Activated naive CD4-positive, alpha-beta T cell treated with Interleukin-2 at 50 U/mL for 16 hours (primary cell): ENCODE results near the gene ROMO1.
"Not testable (repeated sequence)": the region's sequence is repeated elsewhere in the genome, so short reads cannot be mapped to it uniquely, and the experiment has no call there.

Source experiments
- DNase-seq: peaks from one replicate; pipeline ENCODE4 v3.0.0-alpha.2; 2020

The ROMO1 gene

DNA sequence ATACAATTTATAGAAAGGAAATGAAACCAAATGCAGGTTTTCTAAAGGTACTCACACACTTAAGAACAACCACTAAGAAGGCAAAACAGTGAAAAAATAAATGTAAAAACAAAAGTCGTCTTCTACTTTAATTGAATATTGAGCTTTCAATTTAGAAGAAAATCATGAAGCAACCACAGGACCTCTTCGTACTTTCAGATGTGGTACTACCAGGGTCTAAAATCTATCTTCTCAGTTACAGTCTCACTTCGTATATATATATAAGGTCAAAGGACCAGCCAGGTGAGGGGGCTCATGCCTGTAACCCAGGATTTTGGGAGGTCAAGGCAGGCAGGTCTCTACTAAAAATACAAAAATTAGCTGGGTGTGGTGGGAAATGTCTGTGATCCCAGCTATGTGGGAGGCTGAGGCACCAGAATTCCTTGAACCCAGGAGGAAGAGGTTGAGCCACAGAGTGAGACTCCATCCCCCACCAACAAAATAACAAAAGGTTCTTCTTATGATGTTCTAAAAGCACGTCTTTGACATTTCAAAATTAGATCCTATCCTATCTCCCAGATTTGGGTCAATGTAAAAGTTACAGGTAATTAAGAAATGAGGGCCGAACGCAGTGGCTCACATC, 12.5 kb downstream of the ROMO1 start:
- no peak for DNase-seq

DNA sequence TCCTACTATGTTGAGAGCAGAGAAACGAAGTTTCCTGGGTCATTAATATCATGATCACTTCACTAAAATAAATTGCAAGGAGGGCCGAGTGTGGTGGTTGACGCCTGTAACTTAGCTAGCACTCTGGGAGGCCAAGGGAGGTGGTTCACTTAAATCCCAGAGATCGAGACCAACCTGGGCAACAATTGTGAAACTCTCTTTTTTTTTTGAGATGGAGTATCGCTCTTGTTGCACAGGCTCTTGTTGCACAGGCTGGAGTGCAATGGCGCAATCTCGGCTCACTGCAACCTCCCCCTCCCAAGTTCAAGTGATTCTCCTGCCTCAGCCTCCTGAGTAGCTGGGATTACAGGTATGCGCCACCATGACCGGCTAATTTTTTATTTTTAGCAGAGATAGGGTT, 13.9 kb downstream of the ROMO1 start:
- DNase-seq: not testable (repeated sequence)

DNA sequence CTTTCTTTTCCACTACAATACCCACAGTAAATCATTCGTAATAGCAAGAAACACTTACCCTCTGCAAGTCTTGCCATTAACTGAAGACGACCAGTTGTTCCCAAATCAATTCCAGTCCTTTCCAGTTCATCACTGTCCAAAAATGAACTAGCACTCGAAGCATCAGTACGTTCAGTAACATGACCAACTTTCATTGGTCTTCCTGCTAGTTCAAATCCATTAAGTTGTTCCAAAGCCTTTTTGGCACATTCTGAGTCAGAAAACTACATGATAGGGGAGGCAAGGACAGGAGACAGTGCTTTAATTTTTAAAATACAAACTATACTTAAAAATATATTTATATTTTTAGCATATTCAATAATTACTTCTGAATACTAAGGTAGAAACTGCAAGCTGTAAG, 14.9 kb downstream of the ROMO1 start:
- no peak for DNase-seq

DNA sequence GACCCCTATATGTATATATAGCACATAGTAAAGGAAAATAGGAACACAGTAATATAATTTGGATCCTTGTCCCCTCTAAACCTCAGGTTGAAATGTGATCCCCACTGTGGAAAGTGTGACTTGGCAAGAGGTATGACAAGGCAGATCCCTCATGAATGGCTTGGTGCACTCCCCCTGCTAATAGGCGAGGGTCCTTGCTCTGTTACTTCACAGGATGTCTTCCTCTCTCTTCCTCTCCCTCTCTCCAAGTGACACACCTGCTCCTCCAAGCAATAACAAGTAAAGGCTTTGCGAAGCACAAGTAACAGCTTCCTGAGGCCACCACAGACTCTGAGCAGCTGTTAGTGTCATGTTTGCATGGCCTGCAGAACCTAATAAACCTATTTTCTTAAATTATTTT, 16.4 kb downstream of the ROMO1 start:
- DNase-seq: no peak

DNA sequence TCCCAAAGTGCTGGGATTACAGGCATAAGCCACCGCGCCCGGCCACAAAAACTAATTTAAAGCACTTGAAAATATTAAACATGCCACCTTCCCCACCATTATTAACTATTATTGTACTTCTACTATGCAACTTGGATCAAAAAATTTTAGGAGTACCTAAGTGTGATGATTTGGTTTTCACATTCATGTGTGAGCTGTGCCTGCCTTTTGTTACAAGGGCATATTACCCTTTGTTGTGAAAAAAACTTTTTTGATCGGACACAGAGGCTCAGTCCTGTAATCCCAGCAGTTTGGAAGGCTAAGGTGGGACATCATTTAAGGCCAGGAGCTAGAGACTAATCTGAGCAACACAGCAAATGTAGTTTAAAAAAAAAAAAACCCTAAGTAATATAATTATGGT, 17.1 kb downstream of the ROMO1 start:
- DNase-seq: no peak

DNA sequence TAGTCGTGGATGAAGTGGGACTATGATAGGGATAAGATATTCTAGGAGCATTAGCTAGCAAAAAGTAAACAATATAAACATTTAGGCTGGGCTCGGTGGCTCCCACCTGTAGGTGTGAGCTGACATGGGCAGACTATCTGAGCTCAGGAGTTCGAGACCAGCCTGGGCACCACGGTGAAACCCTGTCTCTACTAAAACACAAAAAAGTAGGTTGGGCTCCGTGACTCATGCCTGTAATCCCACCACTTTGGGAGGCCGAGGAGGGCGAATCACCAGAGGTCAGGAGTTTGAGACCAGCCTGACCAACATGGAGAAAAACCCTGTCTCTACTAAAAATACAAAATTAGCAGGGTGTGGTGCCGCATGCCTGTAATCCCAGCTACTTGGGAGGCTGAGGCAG, 19.1 kb downstream of the ROMO1 start:
- DNase-seq: not testable (repeated sequence)

DNA sequence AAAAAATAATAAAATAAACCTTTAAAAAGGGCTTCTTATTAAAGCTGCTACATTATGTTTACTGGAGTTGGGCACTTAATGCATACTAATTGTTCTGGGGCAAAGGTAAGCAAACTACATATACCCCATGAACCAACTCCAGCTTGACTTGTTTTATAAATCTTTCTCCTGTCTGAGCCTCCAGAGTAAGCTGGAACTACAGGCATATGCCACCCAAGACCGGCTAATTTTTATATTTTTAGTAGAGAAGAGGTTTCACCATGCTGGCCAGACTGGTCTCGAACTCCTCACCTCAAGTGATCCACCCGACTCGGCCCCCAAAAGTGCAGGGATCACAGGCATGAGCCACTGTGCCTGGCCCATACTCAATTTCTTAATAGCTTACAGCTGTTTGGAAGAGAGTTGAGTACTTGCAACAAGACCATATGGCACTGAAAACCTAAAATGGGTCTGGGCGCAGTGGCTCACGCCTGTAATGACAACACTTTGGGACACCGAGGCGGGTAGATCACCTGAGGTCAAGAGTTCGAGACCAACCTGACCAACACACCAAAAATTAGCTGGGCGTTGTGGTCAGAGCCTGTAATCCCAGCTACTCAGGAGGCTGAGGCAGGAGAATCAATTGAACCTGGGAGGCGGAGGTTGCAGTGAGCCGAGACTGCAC, 19.9 kb downstream of the ROMO1 start:
- no peak for DNase-seq

DNA sequence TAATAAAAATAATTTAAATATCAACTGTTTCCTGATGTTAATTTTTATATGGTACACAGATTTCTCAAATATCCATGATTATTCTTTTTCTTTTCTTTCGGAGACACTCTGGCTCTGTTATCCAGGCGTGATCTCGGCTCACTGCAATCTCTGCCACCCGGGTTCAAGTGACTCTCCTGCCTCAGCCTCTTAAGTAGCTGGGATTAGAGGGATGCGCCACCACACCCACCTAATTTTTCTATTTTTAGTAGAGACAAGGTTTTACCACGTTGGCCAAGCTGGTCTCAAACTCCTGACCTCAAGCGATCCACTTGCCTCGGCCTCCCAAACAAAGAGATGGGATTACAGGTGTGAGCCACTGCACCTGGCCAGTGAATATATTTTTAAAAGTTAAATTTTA, 20.5 kb downstream of the ROMO1 start:
- no peak for DNase-seq

DNA sequence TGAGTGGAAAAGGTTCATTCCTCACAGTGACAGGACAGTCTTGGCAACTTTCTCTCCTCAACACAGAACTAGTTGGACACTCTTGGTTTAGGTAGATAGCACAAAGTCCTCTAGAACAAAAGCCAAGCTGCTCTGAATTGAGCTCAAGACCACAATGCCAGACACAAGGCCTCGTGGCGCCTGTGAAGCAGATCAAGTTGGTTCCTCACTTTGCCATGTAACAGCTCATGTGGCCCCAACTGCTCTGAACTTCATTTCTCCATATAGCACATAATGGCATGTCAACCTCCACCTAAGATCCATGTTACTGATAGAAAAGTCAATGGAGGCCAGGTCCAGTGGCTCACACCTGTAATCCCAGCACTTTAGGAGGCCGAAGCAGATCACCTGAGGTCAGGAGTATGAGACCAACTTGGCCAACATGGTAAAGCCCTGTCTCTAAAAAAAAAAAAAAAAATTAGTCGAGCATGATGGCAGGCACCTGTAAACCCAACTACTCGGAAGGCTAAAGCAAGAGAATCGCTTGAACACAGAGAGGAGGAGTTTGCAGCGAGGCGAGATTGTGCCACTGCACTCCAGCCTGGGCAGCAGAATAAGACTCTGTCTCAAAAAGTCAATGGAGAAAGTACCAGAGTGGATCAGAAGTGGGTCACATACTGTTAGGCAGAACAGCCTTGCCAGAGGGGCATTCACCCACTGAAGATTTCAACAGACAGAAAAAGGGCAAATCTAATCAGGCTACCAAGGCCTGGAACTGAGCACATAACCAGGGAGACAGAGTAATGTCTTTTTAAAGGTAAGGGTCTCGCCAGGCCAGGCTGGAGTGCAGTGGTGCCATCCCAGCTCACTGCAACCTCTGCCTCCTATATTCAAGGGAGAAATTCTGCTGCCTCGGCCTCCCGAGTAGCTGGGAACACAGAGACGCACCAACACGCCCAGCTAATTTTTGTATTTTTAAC, 21.2 kb downstream of the ROMO1 start:
- no peak for DNase-seq

DNA sequence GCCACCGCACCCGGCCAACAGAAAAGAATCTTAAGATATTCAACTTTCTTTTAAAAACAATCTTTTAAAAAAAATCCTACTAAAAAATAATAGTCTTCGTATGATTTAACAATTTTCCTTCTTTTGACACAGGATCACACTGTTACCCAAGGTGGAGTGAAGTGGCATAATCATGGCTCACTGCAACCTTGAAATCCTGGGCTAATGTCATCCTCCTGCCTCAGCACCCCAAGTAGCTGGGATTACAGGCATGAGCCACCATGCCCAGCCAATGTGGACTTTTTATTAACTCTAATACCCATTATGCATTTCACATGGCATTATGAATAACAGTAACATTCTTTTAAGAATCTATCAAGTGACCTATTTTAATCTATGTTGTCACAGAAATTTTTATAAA, 22.0 kb downstream of the ROMO1 start:
- DNase-seq: no peak

DNA sequence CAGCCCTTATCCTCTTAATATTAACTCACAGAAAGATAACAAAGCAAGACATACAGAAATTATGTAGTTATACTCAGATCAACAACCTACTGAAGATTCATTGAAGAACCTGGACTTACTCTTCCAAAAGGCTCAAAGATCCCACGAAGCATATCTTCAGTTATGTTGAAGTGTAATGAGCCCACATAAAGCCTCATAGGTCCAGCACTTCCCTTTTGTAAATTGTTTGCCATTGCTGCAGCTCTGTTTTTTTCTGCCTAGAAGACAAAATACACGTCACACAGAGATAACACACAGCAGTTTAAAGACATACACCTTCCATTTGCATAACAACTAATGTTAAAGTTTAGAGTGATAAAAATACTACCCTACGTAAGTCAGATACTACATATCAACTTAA, 22.4 kb downstream of the ROMO1 start:
- no peak for DNase-seq

DNA sequence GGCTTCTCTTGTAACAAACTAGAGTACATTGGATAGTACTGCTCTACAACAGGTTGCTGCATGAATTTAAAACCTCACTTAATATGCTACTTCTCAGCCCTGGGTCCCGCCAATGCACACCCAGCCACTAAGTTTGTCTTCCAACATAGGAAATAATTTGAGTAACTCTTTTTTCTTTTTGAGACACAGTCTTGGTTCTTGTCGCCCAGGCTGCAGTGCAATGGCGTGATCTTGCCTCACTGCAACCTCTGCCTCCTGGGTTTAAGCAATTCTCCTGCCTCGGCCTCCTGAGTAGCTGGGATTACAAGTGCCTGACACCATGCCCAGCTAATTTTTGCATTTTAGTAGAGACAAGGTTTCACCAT, 24.1 kb downstream of the ROMO1 start:
- not testable (repeated sequence) for DNase-seq

DNA sequence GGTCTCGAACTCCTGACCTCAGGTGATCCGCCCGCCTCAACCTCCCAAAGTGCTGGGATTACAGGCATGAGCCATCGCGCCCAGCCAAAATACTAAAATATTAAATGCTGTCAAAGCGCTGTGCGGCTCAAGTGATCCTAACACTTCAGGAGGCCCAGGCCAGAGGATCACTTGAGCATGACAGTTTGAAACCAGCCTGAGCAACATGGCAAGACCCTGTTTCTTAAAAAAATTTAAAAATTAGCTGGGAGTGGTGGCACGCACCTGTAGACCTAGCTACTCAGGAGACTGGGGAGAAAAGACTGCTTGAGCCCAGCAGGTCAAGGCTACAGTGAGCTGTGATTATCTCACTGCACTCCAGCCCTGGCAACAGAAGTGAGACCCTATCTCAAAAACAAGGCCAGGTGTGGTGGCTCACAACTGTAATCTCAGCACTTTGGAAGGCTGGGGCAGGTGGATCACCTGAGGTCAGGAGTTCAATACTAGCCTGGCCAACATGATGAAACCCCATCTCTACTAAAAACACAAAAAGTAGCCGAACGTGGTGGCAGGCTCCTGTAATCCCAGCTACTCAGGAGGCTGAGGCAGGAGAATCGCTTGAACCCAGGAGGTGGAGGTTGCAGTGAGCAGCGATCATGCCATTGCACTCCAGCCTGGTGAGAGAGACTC, 24.6 kb downstream of the ROMO1 start:
- not testable (repeated sequence) for DNase-seq

DNA sequence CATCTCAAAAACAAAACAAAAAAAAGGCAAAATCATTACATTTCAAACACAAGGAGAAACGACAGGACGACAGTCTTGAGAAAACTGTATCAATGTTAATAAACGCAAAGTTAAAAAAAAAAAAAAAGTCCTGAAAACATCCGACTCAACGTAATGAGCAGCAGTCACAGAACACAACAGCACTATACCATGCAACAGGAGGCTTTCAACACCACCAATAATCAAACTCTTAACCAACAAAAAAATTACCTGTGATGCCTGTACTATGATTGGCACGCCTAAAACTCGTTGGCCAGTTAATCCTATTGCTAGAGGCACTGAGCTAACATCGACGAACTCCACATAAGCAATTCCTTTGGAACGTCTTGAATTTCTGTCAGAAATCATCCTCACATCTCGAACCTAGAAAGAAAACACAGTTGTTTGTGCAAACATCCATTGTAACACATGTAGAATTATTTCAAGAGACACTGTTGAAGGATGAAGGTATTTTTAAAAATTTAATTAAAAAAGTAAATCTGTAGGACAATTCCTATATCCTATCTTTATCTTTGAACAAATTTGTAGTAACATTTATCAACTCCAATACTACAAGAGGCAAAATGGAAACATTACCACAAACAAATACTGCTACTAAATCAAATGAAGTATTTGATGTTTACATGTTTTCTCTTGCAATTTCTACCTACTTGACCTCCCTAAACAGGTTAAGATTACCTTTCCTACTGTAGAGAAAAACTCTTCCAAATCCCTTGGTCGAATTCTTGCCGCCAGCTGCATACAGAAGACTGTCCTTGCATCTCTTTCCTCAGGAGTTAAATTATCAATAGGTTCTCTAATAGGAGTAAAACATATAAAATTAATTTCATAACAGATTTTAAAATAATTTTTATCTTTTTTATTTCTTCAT, 25.4 kb downstream of the ROMO1 start:
- DNase-seq: no peak

DNA sequence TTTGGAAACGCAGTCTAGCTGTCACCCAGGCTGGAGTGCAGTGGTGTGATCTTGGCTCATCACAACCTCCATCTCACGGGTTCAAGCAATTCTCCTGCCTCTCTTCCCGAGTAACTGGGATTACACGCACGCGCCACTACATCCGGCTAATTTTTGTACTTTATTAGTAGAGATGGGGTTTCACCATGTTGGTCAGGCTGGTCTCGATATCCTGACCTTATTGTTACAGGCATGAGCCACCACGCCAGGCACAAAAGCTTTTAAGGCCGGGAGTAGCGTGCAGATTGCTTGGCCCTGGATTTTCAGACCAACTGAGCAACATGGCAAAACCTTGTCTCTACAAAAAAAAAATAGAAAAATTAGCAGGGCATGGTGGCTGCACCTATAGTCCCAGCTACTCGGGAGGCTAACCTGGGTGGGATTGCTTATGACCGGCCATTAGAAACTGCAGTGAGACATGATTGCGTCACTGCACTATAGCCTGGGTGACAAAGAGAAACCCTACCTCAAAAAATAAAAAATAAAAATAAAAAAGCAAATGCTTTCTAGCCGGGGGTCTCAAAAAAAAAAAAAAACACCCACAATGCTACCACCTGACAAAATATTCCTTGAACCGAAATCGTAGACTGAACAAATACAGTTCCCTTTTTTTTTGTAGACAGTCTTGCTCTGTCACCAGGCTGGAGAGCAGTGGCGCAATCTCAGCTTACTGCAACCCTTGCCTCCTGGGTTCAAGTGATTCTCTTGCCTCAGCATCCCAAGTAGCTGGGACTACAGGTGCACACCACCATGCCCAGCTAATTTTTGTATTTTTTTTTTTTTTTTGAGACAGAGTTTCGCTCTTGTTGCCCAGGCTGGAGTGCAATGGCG, 27.9 kb downstream of the ROMO1 start:
- DNase-seq: no peak

DNA sequence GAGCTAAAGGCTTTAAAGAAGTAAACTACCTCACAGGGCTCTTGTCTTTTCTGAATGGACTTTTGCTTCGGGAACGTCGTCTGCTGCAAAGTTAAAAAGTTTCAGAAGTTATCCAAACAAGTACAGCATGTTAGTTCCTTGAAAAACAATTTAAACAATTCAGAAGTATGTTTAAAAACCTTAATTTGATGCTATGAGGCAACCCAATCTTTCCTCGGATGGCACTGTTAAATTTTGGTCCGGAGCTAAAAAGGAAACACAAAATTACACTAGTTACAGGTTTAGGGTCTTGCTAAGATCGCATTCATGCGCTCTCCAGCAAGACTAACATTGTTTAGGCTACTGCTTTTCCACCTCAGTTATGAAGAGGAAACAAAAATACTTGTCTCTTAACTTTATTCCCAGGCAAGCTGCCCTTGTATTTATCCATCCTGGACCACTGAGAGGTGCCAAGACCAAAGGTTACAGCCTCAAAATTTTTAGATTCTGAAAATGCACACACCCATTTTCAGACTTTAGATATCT, 30.1 kb downstream of the ROMO1 start:
- DNase-seq: no peak

DNA sequence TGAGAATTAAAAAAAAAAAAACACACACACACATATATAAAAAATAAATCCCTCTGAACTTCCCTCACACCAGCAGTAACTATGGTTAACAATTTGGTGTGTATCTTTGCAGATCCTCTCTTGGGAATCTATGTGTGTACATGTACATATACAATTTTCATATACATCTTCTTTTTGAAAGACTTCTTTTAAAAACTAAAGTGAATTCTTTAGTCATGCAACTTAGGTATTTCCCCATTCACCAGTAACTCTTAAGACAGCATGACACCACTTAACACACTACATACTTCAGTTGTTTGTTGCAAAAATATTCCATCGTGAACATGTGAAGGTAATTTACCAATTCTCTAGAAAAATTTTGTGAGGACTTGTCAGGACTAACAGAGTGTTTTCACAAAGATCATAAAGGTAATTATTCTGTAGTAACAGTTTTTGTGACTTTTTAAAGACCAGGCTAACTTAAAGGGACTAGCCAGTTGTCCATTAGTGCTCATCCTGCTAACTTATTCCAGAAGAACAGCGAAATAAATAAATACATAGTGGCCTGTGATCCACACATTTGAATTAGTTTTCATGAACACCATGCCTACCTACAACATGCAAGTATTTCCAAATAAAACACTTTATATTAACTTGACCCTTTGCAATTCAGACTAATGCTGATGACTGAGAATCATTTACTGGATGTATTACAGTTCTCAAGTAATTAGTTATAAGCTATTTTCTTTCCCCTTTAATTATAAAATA, 30.8 kb downstream of the ROMO1 start:
- no peak for DNase-seq

DNA sequence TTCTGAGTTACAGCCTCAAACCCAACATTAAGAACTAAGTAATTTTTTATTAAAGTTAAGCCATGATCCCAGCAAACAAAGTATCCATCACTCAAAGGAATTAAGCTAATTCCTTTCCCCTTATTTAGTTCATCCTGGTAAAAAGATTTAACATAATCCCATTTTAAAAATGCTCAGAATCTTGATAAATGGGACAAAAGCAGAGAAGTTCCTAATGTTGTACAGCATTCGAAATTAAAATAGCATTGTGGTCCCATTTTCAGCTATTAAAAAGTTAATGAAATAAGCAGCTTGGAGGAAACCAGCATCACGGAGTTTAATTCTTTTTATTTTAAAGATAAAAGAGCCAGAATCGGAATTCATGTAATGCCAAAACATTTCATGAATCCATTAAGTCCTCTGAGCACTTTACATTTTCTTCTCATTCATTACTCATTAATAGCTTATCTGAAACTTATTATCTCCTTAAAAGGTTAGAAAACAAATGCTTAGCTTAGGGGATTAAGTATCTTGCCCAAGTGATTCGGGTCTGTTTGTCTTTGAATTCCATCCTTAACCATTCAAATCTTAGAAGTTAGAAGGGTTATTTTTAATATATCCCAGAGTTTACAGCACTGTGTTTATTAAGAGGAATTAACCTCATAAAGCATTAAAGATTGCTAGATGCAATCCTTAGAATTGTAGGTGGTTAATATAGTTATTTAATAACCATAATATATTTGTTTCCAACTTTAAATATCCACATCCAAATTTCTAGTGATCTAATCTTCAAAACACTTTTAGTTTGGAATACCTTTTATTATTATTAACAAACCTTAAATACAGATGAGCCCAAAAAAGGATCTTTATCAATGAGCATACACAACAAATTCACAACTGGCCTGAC, 31.6 kb downstream of the ROMO1 start:
- DNase-seq: no peak

DNA sequence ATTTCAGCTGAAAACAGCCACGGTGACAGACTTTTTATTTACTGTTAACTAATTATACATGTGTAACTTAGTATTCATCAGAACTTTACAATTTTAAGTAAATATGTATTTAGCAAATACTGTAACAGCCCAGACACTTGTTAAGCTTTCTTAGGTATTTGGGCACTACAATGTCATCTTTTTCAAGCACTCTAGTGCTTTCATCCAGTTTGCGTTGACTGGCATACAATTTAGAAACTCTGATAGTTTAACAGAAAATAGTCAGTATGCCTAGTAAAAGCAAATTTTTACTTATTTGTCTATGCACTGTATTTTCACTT, 32.2 kb downstream of the ROMO1 start:
- DNase-seq: no peak
